Erythroblast (primary cell): Measurements from ENCODE around the gene EPPIN.

Experiments used
- GATA1 ChIP-seq: IDR thresholded peaks from 2 replicates; pipeline ENCODE4 v1.6.1; 2011; ENCODE audit warnings: low read depth, mild to moderate bottlenecking, control low read depth, low read length, moderate library complexity
- POLR2A ChIP-seq: IDR thresholded peaks from 2 replicates; pipeline ENCODE4 v1.6.1; 2011; ENCODE audit warnings: mild to moderate bottlenecking, low read length

DNA sequence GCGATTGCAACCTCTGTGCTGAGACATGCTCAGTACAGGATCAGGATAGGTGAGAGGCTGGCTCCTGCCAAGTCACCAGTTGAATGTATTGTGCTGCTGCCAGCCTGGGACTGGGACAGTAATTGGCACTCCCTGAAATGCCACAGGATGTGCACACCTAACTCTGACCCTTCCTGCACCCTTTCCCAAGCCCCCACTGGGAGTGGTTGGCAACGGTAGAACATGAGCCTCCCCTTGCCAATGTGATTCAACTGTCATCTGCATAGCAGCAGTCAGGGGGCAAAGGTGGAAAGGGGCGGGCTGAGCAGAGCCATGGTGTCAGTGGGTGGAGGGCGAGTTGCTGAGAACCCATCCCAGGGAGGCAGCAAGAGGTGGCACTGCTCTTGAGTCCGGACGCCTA is 47.2 kb downstream of the EPPIN start:
- TF ChIP-seq POLR2A, result no peak
- no peak for TF ChIP-seq GATA1
